ENCODE measurements around the gene HOXA5.
A peak's percentile ranks its signal among the peaks of the same experiment; 100 is the strongest.

The HOXA5 gene

DNA sequence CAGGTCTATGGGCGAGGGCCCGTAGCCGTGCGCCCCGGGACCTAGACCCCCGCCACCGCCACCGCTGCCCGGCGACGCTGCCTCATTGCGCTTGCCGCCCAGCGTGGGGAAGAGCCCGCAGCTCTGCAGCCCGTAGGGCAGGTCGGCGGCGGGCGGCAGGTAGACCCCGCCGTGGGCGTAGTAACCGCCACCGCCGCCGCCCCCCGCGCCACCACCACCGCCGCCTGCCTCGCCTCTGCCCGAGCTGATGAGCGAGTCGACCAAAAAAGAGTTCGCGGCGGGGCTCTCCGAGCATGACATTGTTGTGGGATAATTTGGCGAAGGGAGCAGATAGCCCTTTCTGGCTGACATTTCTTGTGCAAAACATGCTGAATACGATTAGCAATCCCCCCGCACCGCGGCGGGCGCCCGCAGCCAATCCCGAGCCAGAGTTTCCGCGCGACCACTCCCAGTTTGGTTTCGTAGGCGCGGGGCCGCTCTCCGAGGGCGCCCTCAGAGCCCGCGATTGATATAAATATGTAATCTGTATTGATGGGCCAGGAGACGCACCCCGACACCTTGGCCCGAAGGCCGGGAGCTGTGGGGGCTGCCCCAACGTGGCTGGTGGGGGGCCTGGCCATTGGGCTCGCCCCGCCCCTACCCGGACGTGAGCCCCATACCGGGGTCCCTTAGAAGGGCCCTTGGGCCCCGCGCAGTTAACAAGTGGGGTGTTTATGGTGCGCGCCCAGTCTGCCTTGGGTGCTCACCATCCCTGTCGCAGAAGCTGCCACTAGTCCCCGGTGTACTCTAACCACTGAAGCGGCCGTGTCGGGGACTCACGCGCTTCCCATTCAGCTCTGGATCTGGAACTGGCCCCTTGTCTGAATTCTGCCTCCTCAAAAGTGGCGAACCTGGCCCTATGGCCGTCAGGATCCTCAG is 30.7 kb upstream of the HOXA5 start, which contains the start of gene HOXA10 (continued):
- TF ChIP-seq ZNF76 (tag by site-specific recombination; IDR thresholded peaks at IDR 0.05; ENCODE audit: borderline replicate concordance, low read depth) (no peak), ZNF837 (tag by site-specific recombination; IDR thresholded peaks at IDR 0.05) (no peak), ZNF645 (tag by site-specific recombination; IDR thresholded peaks at IDR 0.05) (no peak), ZXDB (tag by site-specific recombination; IDR thresholded peaks at IDR 0.05) (peak; percentile 83), SP7 (tag by site-specific recombination; IDR thresholded peaks at IDR 0.05) (0 out of 2 replicates have a peak, but pooled peaks have one; percentile 12), ZNF768 (tag by site-specific recombination; IDR thresholded peaks at IDR 0.05) (no peak), EGR2 (tag by site-specific recombination; IDR thresholded peaks at IDR 0.05; ENCODE audit: low read depth) (peak; percentile 64; the same call in 1 of the 2 replicates), GLIS1 (tag by site-specific recombination; IDR thresholded peaks at IDR 0.05) (peak; percentile 59)
- TF ChIP-seq, protein P1, sequence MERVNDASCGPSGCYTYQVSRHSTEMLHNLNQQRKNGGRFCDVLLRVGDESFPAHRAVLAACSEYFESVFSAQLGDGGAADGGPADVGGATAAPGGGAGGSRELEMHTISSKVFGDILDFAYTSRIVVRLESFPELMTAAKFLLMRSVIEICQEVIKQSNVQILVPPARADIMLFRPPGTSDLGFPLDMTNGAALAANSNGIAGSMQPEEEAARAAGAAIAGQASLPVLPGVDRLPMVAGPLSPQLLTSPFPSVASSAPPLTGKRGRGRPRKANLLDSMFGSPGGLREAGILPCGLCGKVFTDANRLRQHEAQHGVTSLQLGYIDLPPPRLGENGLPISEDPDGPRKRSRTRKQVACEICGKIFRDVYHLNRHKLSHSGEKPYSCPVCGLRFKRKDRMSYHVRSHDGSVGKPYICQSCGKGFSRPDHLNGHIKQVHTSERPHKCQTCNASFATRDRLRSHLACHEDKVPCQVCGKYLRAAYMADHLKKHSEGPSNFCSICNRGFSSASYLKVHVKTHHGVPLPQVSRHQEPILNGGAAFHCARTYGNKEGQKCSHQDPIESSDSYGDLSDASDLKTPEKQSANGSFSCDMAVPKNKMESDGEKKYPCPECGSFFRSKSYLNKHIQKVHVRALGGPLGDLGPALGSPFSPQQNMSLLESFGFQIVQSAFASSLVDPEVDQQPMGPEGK (tag by site-specific recombination; IDR thresholded peaks at IDR 0.05): peak; percentile 87

GRCh38 chr7:27173511-27173955 is 30.1 kb upstream of the HOXA5 start:
- H3K4me1 ChIP-seq (ENCODE audit: control insufficient read depth, insufficient read depth, low read length): peaks cover 10% of the 10 kb centered on the region
- H3K9me3 ChIP-seq (ENCODE audit: control insufficient read depth, insufficient read depth, low read depth, low read length): no peaks in the 10 kb centered on the region
- peaks cover 8 to 14% of the 10 kb centered on the region in 2 experiments for H3K36me3 ChIP-seq (ENCODE audit: control insufficient read depth in 2 of 2, insufficient read depth in 1 of 2, low read length in 2 of 2)
- H3K27ac ChIP-seq (ENCODE audit: extremely low read depth, low read depth, low read length): peak overlapping the region; percentile 100
- no peak for TF ChIP-seq SALL2 (tag by site-specific recombination; IDR thresholded peaks at IDR 0.05; ENCODE audit: borderline replicate concordance)
- TF ChIP-seq ZBTB26 (tag by site-specific recombination; optimal IDR thresholded peaks at IDR 0.05): peak; percentile 46
- POLR2A ChIA-PET: interaction anchor here (1.1 to 11.2 kb wide), 11 partner anchors 9 to 1311 kb away, joined by 3 to 237 read pairs (median 6); partner anchors contain the start of genes HOXA11, HOXA13, HOXA6 and HOXA7
- H3K4me3 ChIP-seq (ENCODE audit: low read depth, low read length): peak overlapping the region; percentile 76
- CTCF ChIA-PET: interaction anchor here (0.7 kb wide), 1 partner anchor 59 kb away, joined by 3 read pairs; no protein-coding TSS in a partner anchor

GRCh38 chr7:27172823-27173510 is 29.5 kb upstream of the HOXA5 start:
- ChIA-PET POLR2A (interaction anchor here (0.7 to 11.2 kb wide), 14 partner anchors 8 to 1317 kb away, joined by 3 to 237 read pairs (median 4); partner anchors contain the start of genes CBX3, HOXA11, HOXA13 and HOXA6), CTCF (interaction anchor here (0.5 to 0.7 kb wide), 2 partner anchors 58 to 359 kb away, joined by 3 read pairs; no protein-coding TSS in a partner anchor)
- Histone ChIP-seq H3K9me3 (ENCODE audit: control insufficient read depth, insufficient read depth, low read depth, low read length) (no peaks in the 10 kb centered on the region), H3K4me1 (ENCODE audit: control insufficient read depth, insufficient read depth, low read length) (peaks cover 10% of the 10 kb centered on the region), H3K27ac (ENCODE audit: extremely low read depth, low read depth, low read length) (peak overlapping the region; percentile 100), H3K36me3 (ENCODE audit: control insufficient read depth in 2 of 2, insufficient read depth in 1 of 2, low read length in 2 of 2) (peaks cover 8 to 18% of the 10 kb centered on the region in 2 experiments), H3K4me3 (ENCODE audit: low read depth, low read length) (peak overlapping the region; percentile 76)
- TF ChIP-seq ZNF843 (tag by site-specific recombination; IDR thresholded peaks at IDR 0.05) (peak; percentile 84; the same call in 1 of the 2 replicates), GLI2 (tag by site-specific recombination; IDR thresholded peaks at IDR 0.05; ENCODE audit: borderline replicate concordance, low read depth) (no peak), PRDM6 (tag by site-specific recombination; IDR thresholded peaks at IDR 0.05) (peak; percentile 56), ZNF701 (tag by site-specific recombination; IDR thresholded peaks at IDR 0.05) (no peak), ZSCAN30 (tag by site-specific recombination; IDR thresholded peaks at IDR 0.05) (peak; percentile 83), ZNF423 (tag by site-specific recombination; IDR thresholded peaks at IDR 0.05) (peak; percentile 61), KLF16 (tag by site-specific recombination; IDR thresholded peaks at IDR 0.05) (0 out of 2 replicates have a peak, but pooled peaks have one; percentile 54), ZNF596 (tag by site-specific recombination; IDR thresholded peaks at IDR 0.05) (peak; percentile 63; the same call in 1 of the 2 replicates), OSR2 (tag by site-specific recombination; IDR thresholded peaks at IDR 0.05) (peak; percentile 54), ZNF341 (tag by site-specific recombination; IDR thresholded peaks at IDR 0.05; ENCODE audit: low read depth) (peak; percentile 45; the same call in 1 of the 2 replicates), ZNF629 (tag by site-specific recombination; IDR thresholded peaks at IDR 0.05) (peak; percentile 48; the same call in 1 of the 2 replicates), ZEB2 (tag by site-specific recombination; IDR thresholded peaks at IDR 0.05) (peak; percentile 75; the same call in 1 of the 2 replicates), ZNF791 (tag by site-specific recombination; IDR thresholded peaks at IDR 0.05) (no peak)
